Stimulated activated CD4-positive, alpha-beta T cell treated with anti-CD3 and anti-CD28 coated beads, Interleukin-1b, Interleukin-23, amount 100 ng/mL, for 1 hour (primary cell): Measurements from ENCODE around the gene ONECUT3.
"Not testable (repeated sequence)": the region's sequence is repeated elsewhere in the genome, so short reads cannot be mapped to it uniquely, and the experiment has no call there.

ENCODE experiments used
- DNase-seq, 2 donors: peaks; one replicate each; pipeline ENCODE4 v3.0.0-alpha.2; 2020; ENCODE audit warnings: low read depth in 2 of 2

The ONECUT3 gene

GRCh38 chr19:1752757-1753728 lies at the start of gene ONECUT3:
Gene ONECUT3 (plus strand): TSS chr19:1753506. CDS start chr19:1753663, 157 bp downstream.
- DNase-seq, result no peak

- DNase-seq, result no peak
Measured at GRCh38 chr19:1704339-1704738, 49.0 kb upstream of the ONECUT3 start.

- no peak for DNase-seq
Measured at GRCh38 chr19:1705367-1705766, 47.9 kb upstream of the ONECUT3 start.

- not testable (repeated sequence) for DNase-seq
Measured at GRCh38 chr19:1706646-1707045, 46.7 kb upstream of the ONECUT3 start.

- DNase-seq, result no peak
Measured at GRCh38 chr19:1707240-1707639, 46.1 kb upstream of the ONECUT3 start.

GRCh38 chr19:1713170-1713569 lies 40.1 kb upstream of the ONECUT3 start:
- no peak for DNase-seq

- DNase-seq, result no peak
Measured at GRCh38 chr19:1715540-1715939, 37.8 kb upstream of the ONECUT3 start.

- DNase-seq, result no peak
Measured at GRCh38 chr19:1717200-1717969, 35.9 kb upstream of the ONECUT3 start.

- no peak for DNase-seq
Measured at GRCh38 chr19:1717970-1718264, 35.4 kb upstream of the ONECUT3 start.

- no peak for DNase-seq
Measured at GRCh38 chr19:1718420-1719291, 34.6 kb upstream of the ONECUT3 start.

GRCh38 chr19:1719519-1719918 lies 33.8 kb upstream of the ONECUT3 start:
- DNase-seq, result no peak

- DNase-seq, result no peak
Measured at GRCh38 chr19:1720237-1720636, 33.1 kb upstream of the ONECUT3 start.

- DNase-seq, result no peak
Measured at GRCh38 chr19:1725100-1726064, 27.9 kb upstream of the ONECUT3 start.

- no peak for DNase-seq
Measured at GRCh38 chr19:1728816-1729567, 24.3 kb upstream of the ONECUT3 start.

GRCh38 chr19:1729568-1729925 lies 23.8 kb upstream of the ONECUT3 start:
- no peak for DNase-seq

GRCh38 chr19:1730157-1730556 lies 23.1 kb upstream of the ONECUT3 start:
- no peak for DNase-seq

- DNase-seq, result no peak
Measured at GRCh38 chr19:1734321-1734966, 18.9 kb upstream of the ONECUT3 start.

GRCh38 chr19:1736280-1736679 lies 17.0 kb upstream of the ONECUT3 start:
- no peak for DNase-seq

- no peak for DNase-seq
Measured at GRCh38 chr19:1736927-1737326, 16.4 kb upstream of the ONECUT3 start.
